ENCODE results near the gene GLIS1. TPM values are rescaled to one million over a fixed set of nuclear protein-coding genes. Genes with fewer than 3 reads are reported as not detected.

The GLIS1 gene
- total RNA-seq, 1 experiment from 2014 or later: 0.28 TPM

DNA sequence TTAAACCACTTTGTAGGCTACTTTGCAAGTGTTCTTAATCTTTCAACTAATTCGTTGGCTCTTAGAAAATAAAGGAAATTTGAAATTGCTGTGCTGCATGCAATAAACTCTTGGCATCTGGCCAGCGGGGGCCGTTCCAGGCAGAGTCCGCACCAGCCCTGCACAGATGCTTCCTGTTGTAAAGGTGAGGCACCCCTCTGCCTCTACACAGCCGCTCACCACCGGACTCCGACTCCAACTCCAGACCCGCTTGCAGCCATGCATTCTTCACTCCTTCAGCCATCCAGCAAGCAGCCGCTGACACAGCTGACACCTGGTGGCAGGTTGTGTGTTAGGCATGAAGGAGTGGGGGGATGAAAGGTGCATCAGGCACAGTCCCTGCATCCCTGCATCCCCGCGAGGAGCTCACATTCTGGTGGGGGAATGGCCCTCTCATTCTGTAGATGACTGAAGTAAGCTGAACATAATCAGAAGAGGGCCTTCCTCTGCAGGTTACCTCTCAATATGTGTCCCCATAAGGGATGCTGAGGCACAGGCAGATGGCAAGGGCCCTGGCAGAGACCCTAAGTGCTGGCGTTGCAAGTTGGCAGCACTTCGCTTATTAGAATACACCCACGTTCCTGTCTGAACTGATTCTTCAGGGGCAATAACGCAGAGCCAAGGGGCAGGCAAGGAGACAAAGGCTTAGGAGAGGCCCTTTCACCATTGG lies 56.8 kb downstream of the GLIS1 start:
- H3T11ph ChIP-seq (ENCODE audit: low read length): no peak overlapping the region
- H3K4me2 ChIP-seq (ENCODE audit: insufficient read depth, insufficient read length, low read length): no peak overlapping the region
- Mint-ChIP-seq H3K4me3 (0 out of 5 replicates have a peak overlapping the region, but pooled peaks of 1 of the 2 experiments have one; percentile 31), H3K4me1 (peaks cover 28 to 38% of the 10 kb centered on the region in 2 experiments), H3K27ac (peak overlapping the region in 1 of 3 experiments; percentile 84; a peak in 1 of 7 replicates), H3K9me3 (no peaks in the 10 kb centered on the region), H3K27me3 (ENCODE audit: low read depth) (peaks cover 58% of the 10 kb centered on the region), H3K36me3 (ENCODE audit: insufficient read depth in 1 of 3, low read depth in 3 of 3) (no peaks in the 10 kb centered on the region)
- no peak overlapping the region for H2BK15ac ChIP-seq (ENCODE audit: low read depth, low read length)
- no peak overlapping the region for H4K8ac ChIP-seq (replicated peaks; ENCODE audit: insufficient read length, low read depth, low read length)
- H4K91ac ChIP-seq (ENCODE audit: insufficient read length, low read depth, low read length): no peak overlapping the region
- H2BK5ac ChIP-seq (ENCODE audit: insufficient read length, low read length): no peak overlapping the region
- no peaks in the 10 kb centered on the region; the same call in 1 of the 2 replicates for H3K27me3 ChIP-seq (ENCODE audit: insufficient read depth, low read length)
- H3K9ac ChIP-seq (ENCODE audit: extremely low read depth, insufficient read length, low read length): no peak overlapping the region
- no peaks in the 10 kb centered on the region for H3K79me2 ChIP-seq (ENCODE audit: insufficient read depth, low read length)
- no peak overlapping the region for H3K23ac ChIP-seq (ENCODE audit: insufficient read length, low read depth, low read length)
- H2AK5ac ChIP-seq (ENCODE audit: insufficient read length, low read length): no peak overlapping the region
- H3K4ac ChIP-seq (ENCODE audit: low read depth, low read length): no peak overlapping the region
- H3K23me2 ChIP-seq (ENCODE audit: insufficient read length, low read depth, low read length, poor library complexity, severe bottlenecking): no peaks in the 10 kb centered on the region
- no peak overlapping the region for H3K56ac ChIP-seq (ENCODE audit: insufficient read length, low read depth, low read length)
- TF ChIP-seq, protein P1, sequence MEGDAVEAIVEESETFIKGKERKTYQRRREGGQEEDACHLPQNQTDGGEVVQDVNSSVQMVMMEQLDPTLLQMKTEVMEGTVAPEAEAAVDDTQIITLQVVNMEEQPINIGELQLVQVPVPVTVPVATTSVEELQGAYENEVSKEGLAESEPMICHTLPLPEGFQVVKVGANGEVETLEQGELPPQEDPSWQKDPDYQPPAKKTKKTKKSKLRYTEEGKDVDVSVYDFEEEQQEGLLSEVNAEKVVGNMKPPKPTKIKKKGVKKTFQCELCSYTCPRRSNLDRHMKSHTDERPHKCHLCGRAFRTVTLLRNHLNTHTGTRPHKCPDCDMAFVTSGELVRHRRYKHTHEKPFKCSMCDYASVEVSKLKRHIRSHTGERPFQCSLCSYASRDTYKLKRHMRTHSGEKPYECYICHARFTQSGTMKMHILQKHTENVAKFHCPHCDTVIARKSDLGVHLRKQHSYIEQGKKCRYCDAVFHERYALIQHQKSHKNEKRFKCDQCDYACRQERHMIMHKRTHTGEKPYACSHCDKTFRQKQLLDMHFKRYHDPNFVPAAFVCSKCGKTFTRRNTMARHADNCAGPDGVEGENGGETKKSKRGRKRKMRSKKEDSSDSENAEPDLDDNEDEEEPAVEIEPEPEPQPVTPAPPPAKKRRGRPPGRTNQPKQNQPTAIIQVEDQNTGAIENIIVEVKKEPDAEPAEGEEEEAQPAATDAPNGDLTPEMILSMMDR (conservative IDR thresholded peaks at IDR 0.05): peak; percentile 80
- no peaks in the 10 kb centered on the region for H3K9me3 ChIP-seq (ENCODE audit: control insufficient read depth, low read depth, low read length)
- no peaks in the 10 kb centered on the region for H3K79me1 ChIP-seq (ENCODE audit: insufficient read depth, low read depth, low read length, poor library complexity, severe bottlenecking)
- no peak overlapping the region for H2AFZ ChIP-seq (ENCODE audit: low read length)
- H4K5ac ChIP-seq (ENCODE audit: insufficient read length, low read depth, low read length): no peak overlapping the region
- WGBS (ENCODE audit: extremely low coverage, insufficient read length, low lambda C conversion rate): no CpG with 5 or more reads among the region's 15 CpGs
- no peak overlapping the region for H3K27ac ChIP-seq (ENCODE audit: insufficient read length, low read depth, low read length)
- no peak overlapping the region for H3K14ac ChIP-seq (ENCODE audit: insufficient read depth, low read length)
- no peak overlapping the region for H3K18ac ChIP-seq (ENCODE audit: insufficient read length, low read depth, low read length)
- H4K20me1 ChIP-seq (ENCODE audit: control insufficient read depth, insufficient read depth, insufficient read length): no peaks in the 10 kb centered on the region
- peak; percentile 89 for DNase-seq
- peaks cover 4% of the 10 kb centered on the region; the same call in 1 of the 2 replicates for H3K4me1 ChIP-seq (ENCODE audit: insufficient read depth, low read length)
- H2BK20ac ChIP-seq (ENCODE audit: low read depth, low read length, poor library complexity, severe bottlenecking): no peak overlapping the region
- no peak overlapping the region for H2BK120ac ChIP-seq (ENCODE audit: low read depth, low read length, poor library complexity, severe bottlenecking)
- no peak overlapping the region for H2BK12ac ChIP-seq (ENCODE audit: insufficient read length, low read depth, low read length)
